ENCODE measurements around the gene SUMF2. TPM values are rescaled to one million over a fixed set of nuclear protein-coding genes. Genes with fewer than 3 reads are reported as not detected.
"Not testable (repeated sequence)": the region's sequence is repeated elsewhere in the genome, so short reads cannot be mapped to it uniquely, and the experiment has no call there.

SUMF2 gene
- total RNA-seq, 1 experiment from 2014 or later = 173 TPM

DNA sequence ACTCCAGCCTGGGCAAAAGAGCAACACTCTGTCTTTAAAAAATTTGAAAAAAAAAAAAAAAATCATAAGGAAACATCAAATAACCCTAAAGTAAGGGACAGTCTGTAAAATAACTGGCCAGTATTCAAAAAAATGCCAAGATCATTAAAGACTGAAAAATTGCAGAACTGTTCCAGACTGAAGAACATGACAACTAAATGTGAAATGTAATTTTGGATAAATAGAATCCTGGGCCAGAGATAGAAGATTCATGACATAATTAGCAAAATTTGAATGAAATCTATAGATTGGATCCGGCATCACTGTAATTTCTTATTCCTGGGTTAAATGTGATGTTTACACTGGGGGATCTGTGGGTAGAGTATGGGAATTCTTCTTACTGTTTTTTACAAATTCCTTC, 15.8 kb upstream of the SUMF2 start (continued):
- TF ChIP-seq, protein P1, sequence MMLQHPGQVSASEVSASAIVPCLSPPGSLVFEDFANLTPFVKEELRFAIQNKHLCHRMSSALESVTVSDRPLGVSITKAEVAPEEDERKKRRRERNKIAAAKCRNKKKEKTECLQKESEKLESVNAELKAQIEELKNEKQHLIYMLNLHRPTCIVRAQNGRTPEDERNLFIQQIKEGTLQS (IDR thresholded peaks at IDR 0.05) = no peak
- TF ChIP-seq EZH2 (IDR thresholded peaks at IDR 0.05) = no peak

DNA sequence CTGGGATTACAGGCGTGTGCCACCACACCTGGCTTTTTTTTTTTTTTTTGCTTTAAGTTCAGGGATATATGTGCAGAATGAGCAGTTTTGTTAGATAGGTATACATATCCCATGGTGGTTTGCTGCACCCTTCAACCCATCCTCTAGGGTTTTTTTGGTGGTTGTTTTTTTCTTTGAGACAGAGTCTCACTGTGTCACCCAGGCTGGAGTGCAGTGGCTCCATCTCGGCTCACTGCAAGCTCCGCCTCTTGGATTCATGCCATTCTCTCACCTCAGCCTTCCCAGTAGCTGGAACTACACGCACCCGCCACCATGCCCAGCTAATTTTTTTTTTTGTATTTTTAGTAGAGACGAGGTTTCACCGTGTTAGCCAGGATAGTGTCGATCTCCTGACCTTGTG, 15.3 kb upstream of the SUMF2 start:
- not testable (repeated sequence) for BruUV-seq (replicated peaks); H2AFZ ChIP-seq (ENCODE audit: low read depth, low read length, poor library complexity, severe bottlenecking); H3K9me3 ChIP-seq (ENCODE audit: control insufficient read depth in 1 of 2, insufficient read depth in 1 of 2, low read depth in 1 of 2, low read length in 2 of 2); DNase-seq (ENCODE audit: low read depth, low spot score); H3K27me3 ChIP-seq (ENCODE audit: insufficient read depth, low read length); H3K9me2 ChIP-seq (ENCODE audit: insufficient read depth); H4K20me1 ChIP-seq (ENCODE audit: insufficient read depth)
- H3K9ac ChIP-seq (ENCODE audit: low read length) = peak overlapping the region; percentile 27
- POLR2A ChIA-PET = interaction anchor here (0.6 to 1.0 kb wide), 3 partner anchors 14 to 57 kb away, joined by 3 read pairs; partner anchors contain the start of gene CHCHD2
- peak overlapping the region; percentile 94 for H3K4me2 ChIP-seq (ENCODE audit: low read length)
- H3K79me2 ChIP-seq (ENCODE audit: insufficient read depth, low read length) = peaks cover 93% of the 10 kb centered on the region
- CTCF ChIA-PET = interaction anchor here (0.8 kb wide), 1 partner anchor 397 kb away, joined by 3 read pairs; no protein-coding TSS in a partner anchor
- TF ChIP-seq, protein P2, sequence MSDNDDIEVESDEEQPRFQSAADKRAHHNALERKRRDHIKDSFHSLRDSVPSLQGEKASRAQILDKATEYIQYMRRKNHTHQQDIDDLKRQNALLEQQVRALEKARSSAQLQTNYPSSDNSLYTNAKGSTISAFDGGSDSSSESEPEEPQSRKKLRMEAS (IDR thresholded peaks at IDR 0.05) = peak; percentile 29; the same call in 1 of the 2 replicates
- peak; percentile 13 for ATAC-seq
- peaks cover 10 to 14% of the 10 kb centered on the region in 2 experiments for H3K36me3 ChIP-seq (ENCODE audit: control insufficient read depth in 1 of 2, insufficient read depth in 2 of 2, low read length in 2 of 2)
- RAD21 ChIA-PET (ENCODE audit: low non-redundant PET in 1 of 2, low total read pairs in 2 of 2, uncharacterized antibody in 2 of 2, unreplicated experiment in 2 of 2) = interaction anchor here in 1 of 2 experiments (0.9 kb wide), 1 partner anchor 15 kb away, joined by 3 read pairs; no protein-coding TSS in a partner anchor
- H3K4me1 ChIP-seq (ENCODE audit: control insufficient read depth in 1 of 2, insufficient read depth in 2 of 2, low read length in 2 of 2) = peaks cover 22 to 34% of the 10 kb centered on the region in 2 experiments
- peak overlapping the region; percentile 37 for H3K27ac ChIP-seq (ENCODE audit: low read depth, low read length)
- intact Hi-C loops (cut with micrococcal nuclease) = loop anchor here (2.0 kb wide), 1 partner anchor 14 kb away; no protein-coding TSS in a partner anchor
- H3K4me3 ChIP-seq (replicated peaks in 1 of 2; ENCODE audit: low read depth in 1 of 2, low read length in 2 of 2) = peak overlapping the region in 1 of 2 experiments; percentile 16; a peak in 1 of 4 replicates

DNA sequence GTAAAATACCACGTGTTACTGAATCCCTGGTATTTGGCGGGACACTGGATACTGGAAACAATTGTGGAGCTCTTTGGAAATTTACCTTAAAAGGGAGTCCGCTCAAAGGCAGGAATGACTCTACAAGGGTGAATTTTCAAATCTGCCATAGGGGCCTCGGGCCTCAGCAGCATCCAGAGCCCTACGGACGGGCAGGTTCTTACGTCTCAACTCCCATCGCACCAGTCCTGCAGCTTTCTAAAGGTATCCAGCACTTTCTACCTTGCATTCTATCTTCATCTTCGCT, 13.1 kb upstream of the SUMF2 start:
- RAD21 ChIA-PET (ENCODE audit: low non-redundant PET in 1 of 2, low total read pairs in 2 of 2, uncharacterized antibody in 2 of 2, unreplicated experiment in 2 of 2) = no interaction called here
- no peak for ATAC-seq
- peaks cover 95% of the 10 kb centered on the region for H3K79me2 ChIP-seq (ENCODE audit: insufficient read depth, low read length)
- TF ChIP-seq, protein P3, sequence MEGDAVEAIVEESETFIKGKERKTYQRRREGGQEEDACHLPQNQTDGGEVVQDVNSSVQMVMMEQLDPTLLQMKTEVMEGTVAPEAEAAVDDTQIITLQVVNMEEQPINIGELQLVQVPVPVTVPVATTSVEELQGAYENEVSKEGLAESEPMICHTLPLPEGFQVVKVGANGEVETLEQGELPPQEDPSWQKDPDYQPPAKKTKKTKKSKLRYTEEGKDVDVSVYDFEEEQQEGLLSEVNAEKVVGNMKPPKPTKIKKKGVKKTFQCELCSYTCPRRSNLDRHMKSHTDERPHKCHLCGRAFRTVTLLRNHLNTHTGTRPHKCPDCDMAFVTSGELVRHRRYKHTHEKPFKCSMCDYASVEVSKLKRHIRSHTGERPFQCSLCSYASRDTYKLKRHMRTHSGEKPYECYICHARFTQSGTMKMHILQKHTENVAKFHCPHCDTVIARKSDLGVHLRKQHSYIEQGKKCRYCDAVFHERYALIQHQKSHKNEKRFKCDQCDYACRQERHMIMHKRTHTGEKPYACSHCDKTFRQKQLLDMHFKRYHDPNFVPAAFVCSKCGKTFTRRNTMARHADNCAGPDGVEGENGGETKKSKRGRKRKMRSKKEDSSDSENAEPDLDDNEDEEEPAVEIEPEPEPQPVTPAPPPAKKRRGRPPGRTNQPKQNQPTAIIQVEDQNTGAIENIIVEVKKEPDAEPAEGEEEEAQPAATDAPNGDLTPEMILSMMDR (IDR thresholded peaks at IDR 0.05 in 2 of 3, conservative IDR thresholded peaks at IDR 0.05 in 1 of 3; ENCODE audit: borderline replicate concordance in 1 of 3, insufficient read depth in 1 of 3, low read depth in 2 of 3, low read length in 2 of 3) = no peak
- TF ChIP-seq, protein P1 (IDR thresholded peaks at IDR 0.05) = no peak
- TF ChIP-seq, protein P2 (IDR thresholded peaks at IDR 0.05) = no peak
- TF ChIP-seq EZH2 (IDR thresholded peaks at IDR 0.05) (no peak), TCF7L2 (IDR thresholded peaks at IDR 0.05; ENCODE audit: borderline replicate concordance, extremely low read depth, insufficient read depth, insufficient read length) (no peak), ZFX (IDR thresholded peaks at IDR 0.05) (no peak; the same call in 1 of the 2 replicates), FOSL1 (IDR thresholded peaks at IDR 0.05; ENCODE audit: low read depth) (no peak), POLR2A (IDR thresholded peaks at IDR 0.05; ENCODE audit: borderline replicate concordance, extremely low read depth, insufficient read depth, insufficient read length) (no peak), SP1 (IDR thresholded peaks at IDR 0.05; ENCODE audit: low read depth) (no peak), CEBPB (IDR thresholded peaks at IDR 0.05; ENCODE audit: low read depth) (no peak)
- TF ChIP-seq, protein P4, sequence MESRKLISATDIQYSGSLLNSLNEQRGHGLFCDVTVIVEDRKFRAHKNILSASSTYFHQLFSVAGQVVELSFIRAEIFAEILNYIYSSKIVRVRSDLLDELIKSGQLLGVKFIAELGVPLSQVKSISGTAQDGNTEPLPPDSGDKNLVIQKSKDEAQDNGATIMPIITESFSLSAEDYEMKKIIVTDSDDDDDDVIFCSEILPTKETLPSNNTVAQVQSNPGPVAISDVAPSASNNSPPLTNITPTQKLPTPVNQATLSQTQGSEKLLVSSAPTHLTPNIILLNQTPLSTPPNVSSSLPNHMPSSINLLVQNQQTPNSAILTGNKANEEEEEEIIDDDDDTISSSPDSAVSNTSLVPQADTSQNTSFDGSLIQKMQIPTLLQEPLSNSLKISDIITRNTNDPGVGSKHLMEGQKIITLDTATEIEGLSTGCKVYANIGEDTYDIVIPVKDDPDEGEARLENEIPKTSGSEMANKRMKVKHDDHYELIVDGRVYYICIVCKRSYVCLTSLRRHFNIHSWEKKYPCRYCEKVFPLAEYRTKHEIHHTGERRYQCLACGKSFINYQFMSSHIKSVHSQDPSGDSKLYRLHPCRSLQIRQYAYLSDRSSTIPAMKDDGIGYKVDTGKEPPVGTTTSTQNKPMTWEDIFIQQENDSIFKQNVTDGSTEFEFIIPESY (IDR thresholded peaks at IDR 0.05; ENCODE audit: extremely low read depth, insufficient replicate concordance, low read length) = no peak

More for the DNA sequence above, 13.1 kb upstream of the SUMF2 start:
- Histone ChIP-seq H3K27me3 (ENCODE audit: insufficient read depth, low read length) (no peaks in the 10 kb centered on the region), H3K9me2 (ENCODE audit: insufficient read depth) (no peaks in the 10 kb centered on the region), H3K4me3 (replicated peaks in 1 of 2; ENCODE audit: low read depth in 1 of 2, low read length in 2 of 2) (peak overlapping the region; percentile 90 to 98), H3K4me2 (ENCODE audit: low read length) (peak overlapping the region; percentile 94), H3K27ac (ENCODE audit: low read depth, low read length) (peak overlapping the region; percentile 94), H3K9ac (ENCODE audit: low read length) (peak overlapping the region; percentile 97), H3K9me3 (ENCODE audit: control insufficient read depth in 1 of 2, insufficient read depth in 1 of 2, low read depth in 1 of 2, low read length in 2 of 2) (no peaks in the 10 kb centered on the region), H3K4me1 (ENCODE audit: control insufficient read depth in 1 of 2, insufficient read depth in 2 of 2, low read length in 2 of 2) (peaks cover 22 to 34% of the 10 kb centered on the region in 2 experiments), H3K36me3 (ENCODE audit: control insufficient read depth in 1 of 2, insufficient read depth in 2 of 2, low read length in 2 of 2) (peaks cover 27 to 31% of the 10 kb centered on the region in 2 experiments), H4K20me1 (ENCODE audit: insufficient read depth) (peaks cover 18% of the 10 kb centered on the region; the same call in 1 of the 2 replicates), H2AFZ (ENCODE audit: low read depth, low read length, poor library complexity, severe bottlenecking) (no peak overlapping the region)
- ChIA-PET POLR2A (interaction anchor here (0.7 to 2.7 kb wide), 11 partner anchors 12 to 483 kb away, joined by 3 to 64 read pairs (median 5); partner anchors contain the start of genes CHCHD2, PHKG1 and SUMF2), CTCF (interaction anchor here (0.7 to 1.2 kb wide), 4 partner anchors 12 to 23 kb away, joined by 3 to 7 read pairs (median 6); no protein-coding TSS in a partner anchor)
- no peak for DNase-seq (ENCODE audit: low read depth, low spot score)
- intact Hi-C loops (cut with micrococcal nuclease) = no loop called here
- BruUV-seq (replicated peaks) = TSS peak; percentile 90
